ENCODE measurements around the gene ESAM.
"Not testable (repeated sequence)": the region's sequence is repeated elsewhere in the genome, so short reads cannot be mapped to it uniquely, and the experiment has no call there.

The ESAM gene

GRCh38 chr11:124762105-124762623, at the start of gene ESAM:
TSS of gene ESAM (minus strand) at chr11:124762290. CDS start at chr11:124762154, 136 bp downstream.
- DNase-seq, result peak; percentile 55

GRCh38 chr11:124811399-124812125, 49.5 kb upstream of the ESAM start:
- DNase-seq, result no peak

- no peak for DNase-seq
Observed at GRCh38 chr11:124807660-124808270, 45.7 kb upstream of the ESAM start.

GRCh38 chr11:124807201-124807600, 45.1 kb upstream of the ESAM start:
- no peak for DNase-seq

- DNase-seq, result no peak
Observed at GRCh38 chr11:124804884-124805283, 42.8 kb upstream of the ESAM start.

- DNase-seq, result no peak
Observed at GRCh38 chr11:124801636-124802312, 39.7 kb upstream of the ESAM start.

- DNase-seq, result no peak
Observed at GRCh38 chr11:124801014-124801413, 38.9 kb upstream of the ESAM start.

GRCh38 chr11:124800226-124800929, 38.3 kb upstream of the ESAM start, which contains the start of gene MSANTD2:
TSS of gene MSANTD2 (minus strand) at chr11:124800406. CDS start at chr11:124800380, 26 bp downstream.
- DNase-seq, result peak; percentile 79

- peak; percentile 60 for DNase-seq
Observed at GRCh38 chr11:124799348-124800225, 37.5 kb upstream of the ESAM start.

GRCh38 chr11:124798991-124799347, 36.9 kb upstream of the ESAM start:
- no peak for DNase-seq

GRCh38 chr11:124796312-124796711, 34.2 kb upstream of the ESAM start:
- no peak for DNase-seq

GRCh38 chr11:124793466-124794278, 31.6 kb upstream of the ESAM start:
- DNase-seq, result peak; percentile 70

- DNase-seq, result no peak
Observed at GRCh38 chr11:124791626-124792341, 29.7 kb upstream of the ESAM start.

- DNase-seq, result no peak
Observed at GRCh38 chr11:124788521-124788920, 26.4 kb upstream of the ESAM start.

- DNase-seq, result no peak
Observed at GRCh38 chr11:124784051-124784450, 22.0 kb upstream of the ESAM start.

GRCh38 chr11:124783002-124783401, 20.9 kb upstream of the ESAM start:
- DNase-seq, result no peak

- DNase-seq, result no peak
Observed at GRCh38 chr11:124779568-124779967, 17.5 kb upstream of the ESAM start.

GRCh38 chr11:124778281-124778680, 16.2 kb upstream of the ESAM start:
- DNase-seq, result no peak

- no peak for DNase-seq
Observed at GRCh38 chr11:124776865-124777645, 15.0 kb upstream of the ESAM start.

- DNase-seq, result not testable (repeated sequence)
Observed at GRCh38 chr11:124770959-124771358, 8.9 kb upstream of the ESAM start.

Measured in NCI-H1105 treated with DMSO at 0.1 percent for 48 hours (cell line).